OCI-LY3 (cell line): ENCODE data around the gene PPM1K.

ENCODE experiments used
- CTCF ChIP-seq: fragments of 200-600, 300-600 bp; sonication (generic); IDR thresholded peaks from 2 replicates; pipeline ENCODE4 v1.5.1; 2014; ENCODE audit warnings: antibody characterized with exemption, low read length, low read depth
- EZH2phosphoT487 ChIP-seq: fragments of 200-600 bp; shearing (Covaris generic); IDR thresholded peaks from 2 replicates; pipeline ENCODE4 v1.6.1; 2018; ENCODE audit warnings: antibody characterized with exemption, mixed run types, low read depth

GRCh38 chr4:88246600-88246999, 37.8 kb downstream of the PPM1K start:
- no peak for TF ChIP-seq CTCF
- TF ChIP-seq EZH2phosphoT487: no peak
